Pericardium fibroblast (primary cell): Measurements from ENCODE around the gene STIMATE. TPM values are rescaled to one million over a fixed set of nuclear protein-coding genes. Genes with fewer than 3 reads are reported as not detected.

Experiments used
- total RNA-seq: library from RNA; depleted of rRNA; stranded (reverse); fragments of >200 nt; gene quantifications from 2 replicates; pipeline ENCODE4 v1.2.3, GENCODE V29; 2015

STIMATE gene
- 12.6 and 13.0 TPM in 2 replicates for total RNA-seq

GRCh38 chr3:52897130-52898122, at the start of gene STIMATE:
STIMATE (minus strand) TSS chr3:52897548; CDS start chr3:52897450, 98 bp downstream.

GRCh38 chr3:52834871-52835501, 62.4 kb downstream of the STIMATE start, which contains the start of gene MUSTN1:
MUSTN1 (minus strand) TSS chr3:52835019; CDS start chr3:52834948, 71 bp downstream.

DNA sequence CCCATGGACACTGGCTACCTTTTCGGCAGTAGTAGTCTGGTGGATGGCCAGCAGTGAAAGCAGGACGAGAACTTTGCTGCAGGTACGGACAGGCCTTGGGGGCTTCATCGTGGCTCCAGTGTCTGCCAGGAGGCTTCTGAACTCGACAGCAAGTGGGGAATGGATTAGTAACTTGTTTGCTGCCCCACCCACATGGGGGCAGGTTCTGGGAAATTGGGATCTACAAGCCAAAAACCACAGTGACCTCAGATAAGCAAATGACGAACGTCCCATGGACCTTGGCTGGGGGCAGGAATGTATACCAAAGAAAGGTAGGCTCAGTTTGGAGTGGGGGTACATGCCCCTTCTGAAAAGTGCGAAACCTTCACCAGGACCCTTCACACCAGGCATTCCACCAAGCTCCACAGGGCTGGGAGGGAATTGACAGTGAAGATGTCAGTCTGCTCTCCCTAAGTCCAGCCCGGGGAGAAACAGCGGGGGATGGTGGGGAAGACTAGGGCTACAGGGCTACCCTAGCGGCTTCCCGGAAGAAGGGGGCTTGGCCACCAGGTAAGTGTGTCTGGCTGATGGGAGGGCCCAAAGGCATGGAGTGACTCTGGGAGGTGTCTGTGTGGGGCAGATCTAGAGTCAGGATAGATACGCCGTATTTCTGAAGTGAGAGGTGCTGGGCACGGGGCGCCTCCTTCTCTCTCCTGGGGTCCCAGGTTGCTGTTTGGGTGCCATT, 66.7 kb downstream of the STIMATE start, which contains the start of gene ITIH4:
TSS of gene ITIH4 (minus strand) at position 138 of the 724 bp plus-strand sequence. CDS start at position 108, 30 bp downstream.

GRCh38 chr3:52794612-52795099, 102.7 kb downstream of the STIMATE start, which contains the start of gene ITIH3:
ITIH3 (plus strand) TSS chr3:52794796; CDS start chr3:52794804, 8 bp downstream.

Other genes with a start within 250 kb of the STIMATE start
- gene PBRM1, start 211.6 kb downstream of the STIMATE start, total RNA-seq = 19.0 and 37.4 TPM in 2 replicates
- 68.4 and 70.4 TPM in 2 replicates for gene GNL3, start 211.5 kb downstream of the STIMATE start, total RNA-seq
- 98.6 and 99.8 TPM in 2 replicates for gene GLT8D1, start 191.8 kb downstream of the STIMATE start, total RNA-seq
- 138 and 162 TPM in 2 replicates for gene SPCS1, start 191.4 kb downstream of the STIMATE start, total RNA-seq
- gene NEK4, start 126.6 kb downstream of the STIMATE start, total RNA-seq = 5.9 and 6.3 TPM in 2 replicates
- not detected in 2 replicates for gene ITIH1, start 119.9 kb downstream of the STIMATE start, total RNA-seq
- 0.51 and 10.7 TPM in 2 replicates for gene ITIH3, start 102.8 kb downstream of the STIMATE start, total RNA-seq
- 0.23 TPM in 1 of 2 replicates, not detected in the other for gene ITIH4, start 66.9 kb downstream of the STIMATE start, total RNA-seq
- not detected in 2 replicates for gene MUSTN1, start 62.5 kb downstream of the STIMATE start, total RNA-seq
- 1.9 and 3.3 TPM in 2 replicates for gene SFMBT1, start 148.5 kb upstream of the STIMATE start, total RNA-seq
- 9.3 and 15.4 TPM in 2 replicates for gene RFT1, start 232.9 kb upstream of the STIMATE start, total RNA-seq